Common myeloid progenitor, CD34-positive (primary cell): ENCODE results near the gene CUX1.

Experiments
- CTCF ChIA-PET: fragments of 350-600 bp; sonication (Branson Sonifier 250); formaldehyde crosslinking; loops from one replicate; lab custom pipeline; 2021; ENCODE audit warnings: antibody characterized with exemption; lab: Charles Lee
- POLR2A ChIA-PET: fragments of 350-600 bp; sonication (Branson Sonifier 250); formaldehyde crosslinking; loops from one replicate; lab custom pipeline; 2021; ENCODE audit warnings: antibody characterized with exemption; lab: Charles Lee
- DNase-seq, 3 donors: peaks; one replicate each; pipeline versions ENCODE4 v3.0.0 to v3.0.0-alpha.2; 2013
- H3K27ac ChIP-seq, 2 experiments: 1 replicate in 1 of 2; 2 replicates in 1 of 2; pipeline ENCODE4 v1.7.0; 2013; ENCODE audit warnings: inconsistent platforms in 2 of 2, low read length in 2 of 2, mild to moderate bottlenecking in 2 of 2, low read depth in 1 of 2, moderate library complexity in 1 of 2; ENCODE audit not compliant: severe bottlenecking in 2 of 2, insufficient read depth in 1 of 2, poor library complexity in 1 of 2
- H3K27me3 ChIP-seq, 5 experiments: replicated peaks in 2 of 5; 1 replicate in 3 of 5; 2 replicates in 2 of 5; pipeline versions ENCODE4 v1.6.1 to v1.7.0; 2013; ENCODE audit warnings: low read length in 4 of 5, mild to moderate bottlenecking in 2 of 5, moderate library complexity in 2 of 5, inconsistent platforms in 1 of 5; ENCODE audit not compliant: insufficient read depth in 5 of 5, control insufficient read depth in 4 of 5
- H3K36me3 ChIP-seq, 4 experiments: 1 replicate in 2 of 4; 2 replicates in 2 of 4; pipeline versions ENCODE4 v1.6.1 to v1.7.0; 2013; ENCODE audit warnings: low read length in 3 of 4, control low read depth in 1 of 4, mild to moderate bottlenecking in 1 of 4; ENCODE audit not compliant: control insufficient read depth in 4 of 4, insufficient read depth in 4 of 4
- H3K4me1 ChIP-seq, 4 experiments: 1 replicate in 3 of 4; 2 replicates in 1 of 4; pipeline versions ENCODE4 v1.6.1 to v1.7.1; 2013; ENCODE audit warnings: low read length in 3 of 4, mild to moderate bottlenecking in 3 of 4, control low read depth in 1 of 4, inconsistent platforms in 1 of 4, moderate library complexity in 1 of 4; ENCODE audit not compliant: control insufficient read depth in 4 of 4, insufficient read depth in 4 of 4; ENCODE audit errors: control extremely low read depth in 1 of 4
- H3K4me3 ChIP-seq, 7 experiments: 1 replicate in 4 of 7; 2 replicates in 3 of 7; pipeline versions ENCODE4 v1.5.1 to v1.7.0; 2013; ENCODE audit warnings: mild to moderate bottlenecking in 7 of 7, low read length in 6 of 7, moderate library complexity in 6 of 7, inconsistent platforms in 2 of 7, low read depth in 2 of 7, control low read depth in 1 of 7; ENCODE audit not compliant: insufficient read depth in 4 of 7, control insufficient read depth in 1 of 7; ENCODE audit errors: extremely low read depth in 1 of 7
- H3K9me3 ChIP-seq, 5 experiments: 1 replicate in 4 of 5; 2 replicates in 1 of 5; pipeline versions ENCODE4 v1.6.1 to v1.7.1; 2013; ENCODE audit warnings: low read length in 4 of 5, mild to moderate bottlenecking in 2 of 5, inconsistent platforms in 1 of 5, low read depth in 1 of 5, moderate library complexity in 1 of 5; ENCODE audit not compliant: control insufficient read depth in 4 of 5, insufficient read depth in 2 of 5; ENCODE audit errors: control extremely low read depth in 1 of 5
- WGBS: methylation state at CpG from one replicate; pipeline ENCODE4 v1.1.5; 2013; ENCODE audit not compliant: insufficient coverage; 5-methylcytosine and 5-hydroxymethylcytosine counted together

Gene CUX1

GRCh38 chr7:102193806-102194205 lies 376.4 kb downstream of the CUX1 start:
- H3K9me3 ChIP-seq = no peaks in the 10 kb centered on the region
- no peaks in the 10 kb centered on the region for H3K27me3 ChIP-seq
- H3K36me3 ChIP-seq = peaks cover 16 to 91% (median 66%) of the 10 kb centered on the region in 4 experiments
- no peak overlapping the region for H3K4me3 ChIP-seq
- H3K4me1 ChIP-seq = no peaks in the 10 kb centered on the region
- DNase-seq = no peak
- ChIA-PET POLR2A (no interaction called here), CTCF (interaction anchor here (0.6 kb wide), 1 partner anchor 11 kb away, joined by 3 read pairs; no protein-coding TSS in a partner anchor)
- H3K27ac ChIP-seq = no peak overlapping the region
- whole genome bisulfite sequencing = 82% methylated on average over 7 of the region's 8 CpGs

GRCh38 chr7:102195361-102195760 lies 377.9 kb downstream of the CUX1 start:
- Histone ChIP-seq H3K4me1 (no peaks in the 10 kb centered on the region), H3K36me3 (peaks cover 12 to 92% (median 66%) of the 10 kb centered on the region in 4 experiments), H3K27me3 (no peaks in the 10 kb centered on the region), H3K4me3 (no peak overlapping the region), H3K27ac (no peak overlapping the region), H3K9me3 (no peaks in the 10 kb centered on the region)
- no peak for DNase-seq
- 98% methylated on average over 29 of the region's 34 CpGs for WGBS
- ChIA-PET CTCF (no interaction called here), POLR2A (no interaction called here)

GRCh38 chr7:102196028-102196427 lies 378.6 kb downstream of the CUX1 start:
- POLR2A ChIA-PET = no interaction called here
- Histone ChIP-seq H3K36me3 (peaks cover 12 to 92% (median 61%) of the 10 kb centered on the region in 4 experiments), H3K27ac (no peak overlapping the region), H3K9me3 (no peaks in the 10 kb centered on the region), H3K4me3 (no peak overlapping the region), H3K27me3 (no peaks in the 10 kb centered on the region), H3K4me1 (no peaks in the 10 kb centered on the region)
- 94% methylated on average over 25 of the region's 25 CpGs for WGBS
- no peak for DNase-seq
- CTCF ChIA-PET = interaction anchor here (0.5 kb wide), 2 partner anchors 9 to 34 kb away, joined by 3 to 5 read pairs; no protein-coding TSS in a partner anchor

GRCh38 chr7:102197161-102197560 lies 379.7 kb downstream of the CUX1 start:
- peaks cover 12 to 92% (median 69%) of the 10 kb centered on the region in 4 experiments for H3K36me3 ChIP-seq
- WGBS = 99% methylated on average over 14 of the region's 17 CpGs
- CTCF ChIA-PET = interaction anchor here (1.6 kb wide), 1 partner anchor 19 kb away, joined by 3 read pairs; no protein-coding TSS in a partner anchor

GRCh38 chr7:102197599-102197998 lies 380.2 kb downstream of the CUX1 start:
- ChIA-PET POLR2A (no interaction called here), CTCF (interaction anchor here (1.6 kb wide), 1 partner anchor 20 kb away, joined by 3 read pairs; no protein-coding TSS in a partner anchor)
- H3K4me1 ChIP-seq = no peaks in the 10 kb centered on the region
- no peak for DNase-seq
- no peaks in the 10 kb centered on the region for H3K27me3 ChIP-seq
- no peak overlapping the region for H3K27ac ChIP-seq
- peaks cover 10 to 92% (median 71%) of the 10 kb centered on the region in 4 experiments for H3K36me3 ChIP-seq
- H3K9me3 ChIP-seq = no peaks in the 10 kb centered on the region
- no peak overlapping the region for H3K4me3 ChIP-seq
- 80% methylated on average over 5 of the region's 12 CpGs for WGBS

More at GRCh38 chr7:102197161-102197560, 379.7 kb downstream of the CUX1 start:
- Histone ChIP-seq H3K9me3 (no peaks in the 10 kb centered on the region), H3K4me3 (no peak overlapping the region), H3K4me1 (no peaks in the 10 kb centered on the region), H3K27ac (no peak overlapping the region), H3K27me3 (no peaks in the 10 kb centered on the region)
- no peak for DNase-seq
- POLR2A ChIA-PET = no interaction called here

GRCh38 chr7:102198417-102198956 lies 381.1 kb downstream of the CUX1 start:
- POLR2A ChIA-PET = no interaction called here
- Histone ChIP-seq H3K36me3 (peaks cover 7 to 93% (median 76%) of the 10 kb centered on the region in 4 experiments), H3K4me3 (no peak overlapping the region), H3K27ac (no peak overlapping the region), H3K9me3 (no peaks in the 10 kb centered on the region), H3K4me1 (no peaks in the 10 kb centered on the region), H3K27me3 (no peaks in the 10 kb centered on the region)
- WGBS = 96% methylated on average over 13 of the region's 14 CpGs
- DNase-seq = no peak
- CTCF ChIA-PET = interaction anchor here (1.6 kb wide), 1 partner anchor 21 kb away, joined by 3 read pairs; no protein-coding TSS in a partner anchor

GRCh38 chr7:102201576-102201975 lies 384.1 kb downstream of the CUX1 start:
- Histone ChIP-seq H3K36me3 (peaks cover 7 to 98% (median 70%) of the 10 kb centered on the region in 4 experiments), H3K27ac (no peak overlapping the region), H3K9me3 (no peaks in the 10 kb centered on the region), H3K4me1 (no peaks in the 10 kb centered on the region), H3K4me3 (no peak overlapping the region), H3K27me3 (no peaks in the 10 kb centered on the region)
- CTCF ChIA-PET = interaction anchor here (1.6 kb wide), 1 partner anchor 35 kb away, joined by 5 read pairs; no protein-coding TSS in a partner anchor
- 97% methylated on average over 26 of the region's 27 CpGs for WGBS
- DNase-seq = no peak
- POLR2A ChIA-PET = no interaction called here
